IMR-90 (cell line): Measurements from ENCODE around the gene SIM2. TPM values are rescaled to one million over a fixed set of nuclear protein-coding genes. Genes with fewer than 3 reads are reported as not detected.

Experiments used
- ATAC-seq: fragments of 200-7000 bp; cut with Tn5 transposase; 2 replicates; pipeline ENCODE4 v1.9.1; 2020; ENCODE audit warnings: low read depth, mild to moderate bottlenecking, moderate library complexity
- BruUV-seq: library from RNA; stranded (reverse); fragments of 400-500 nt; replicated peaks from 2 replicates; lab custom pipeline; 2021; lab: Mats Ljungman, UMichigan
- CTCF ChIA-PET: fragments of 300-600 bp; formaldehyde crosslinking; extraction: SDS; loops from one replicate; lab custom pipeline; 2021; ENCODE audit warnings: antibody characterized with exemption; lab: Yijun Ruan, JAX
- POLR2A ChIA-PET: fragments of 300-600 bp; sonication (Branson Sonifier 250); formaldehyde crosslinking; loops from one replicate; lab custom pipeline; 2022; ENCODE audit warnings: antibody characterized with exemption; ENCODE audit not compliant: unreplicated experiment; lab: Charles Lee
- DNase-seq: peaks from one replicate; pipeline ENCODE4 v3.0.0; 2013
- H2AFZ ChIP-seq: replicated peaks from 2 replicates; pipeline ENCODE3; 2013; ENCODE audit warnings: low read length, mild to moderate bottlenecking; ENCODE audit not compliant: poor library complexity
- H2AK5ac ChIP-seq: 2 replicates; pipeline ENCODE4 v1.6.1; 2013; ENCODE audit warnings: low read depth, low read length, inconsistent platforms
- H2AK9ac ChIP-seq: replicated peaks from 2 replicates; pipeline ENCODE3; 2013; ENCODE audit warnings: mild to moderate bottlenecking, low read depth, low read length, moderate library complexity; ENCODE audit not compliant: poor library complexity
- H2BK120ac ChIP-seq: 2 replicates; pipeline ENCODE4 v1.6.1; 2013; ENCODE audit warnings: low read depth, low read length, inconsistent platforms
- H2BK15ac ChIP-seq: 3 replicates; pipeline ENCODE4 v1.6.1; 2013; ENCODE audit warnings: low read depth, low read length, inconsistent platforms
- H2BK20ac ChIP-seq: 2 replicates; pipeline ENCODE4 v1.6.1; 2013; ENCODE audit warnings: low read depth, mild to moderate bottlenecking, inconsistent platforms, low read length, moderate library complexity
- H2BK5ac ChIP-seq: 2 replicates; pipeline ENCODE4 v1.6.1; 2013; ENCODE audit warnings: mild to moderate bottlenecking, low read depth, low read length, inconsistent platforms; ENCODE audit not compliant: poor library complexity, severe bottlenecking
- H3K14ac ChIP-seq: replicated peaks from 2 replicates; pipeline ENCODE4 v1.6.1; 2013; ENCODE audit warnings: low read depth, low read length, inconsistent platforms
- H3K18ac ChIP-seq: 2 replicates; pipeline ENCODE4 v1.6.1; 2013; ENCODE audit warnings: low read depth, low read length, control low read depth
- H3K23ac ChIP-seq: 2 replicates; pipeline ENCODE4 v1.6.1; 2013; ENCODE audit warnings: low read depth, low read length, inconsistent platforms
- H3K27ac ChIP-seq: 2 replicates; pipeline ENCODE4 v1.5.1; 2013; ENCODE audit warnings: mild to moderate bottlenecking, control low read depth, low read length; ENCODE audit not compliant: insufficient read depth
- H3K27me3 ChIP-seq: 2 replicates; pipeline ENCODE4 v1.6.1; 2013; ENCODE audit warnings: low read length; ENCODE audit not compliant: control insufficient read depth, insufficient read depth
- H3K36me3 ChIP-seq: 2 replicates; pipeline ENCODE4 v1.6.1; 2013; ENCODE audit warnings: low read length, mixed read lengths; ENCODE audit not compliant: control insufficient read depth, insufficient read depth
- H3K4ac ChIP-seq: 2 replicates; pipeline ENCODE4 v1.6.1; 2013; ENCODE audit warnings: low read depth, low read length, inconsistent platforms
- H3K4me1 ChIP-seq: 2 replicates; pipeline ENCODE4 v1.6.1; 2013; ENCODE audit warnings: low read length, mixed read lengths; ENCODE audit not compliant: control insufficient read depth, insufficient read depth
- H3K4me2 ChIP-seq: 2 replicates; pipeline ENCODE4 v1.6.1; 2013; ENCODE audit warnings: low read depth, mild to moderate bottlenecking, control low read depth, low read length, moderate library complexity
- H3K4me3 ChIP-seq: 2 replicates; pipeline ENCODE4 v1.5.1; 2013; ENCODE audit warnings: low read depth, mild to moderate bottlenecking, control low read depth, low read length, moderate library complexity; ENCODE audit not compliant: insufficient read depth
- H3K56ac ChIP-seq: 2 replicates; pipeline ENCODE4 v1.6.1; 2013; ENCODE audit warnings: low read length, inconsistent platforms; ENCODE audit not compliant: insufficient read depth; ENCODE audit errors: extremely low read depth
- H3K79me1 ChIP-seq, 2 experiments: 2 replicates each; pipeline ENCODE4 v1.6.1; 2013; ENCODE audit warnings: low read length in 2 of 2, inconsistent platforms in 1 of 2, low read depth in 1 of 2
- H3K9ac ChIP-seq: 2 replicates; pipeline ENCODE4 v1.6.1; 2013; ENCODE audit warnings: low read depth, low read length, control low read depth
- H3K9me1 ChIP-seq: 2 replicates; pipeline ENCODE4 v1.6.1; 2013; ENCODE audit warnings: low read length, inconsistent platforms; ENCODE audit not compliant: insufficient read depth
- H3K9me3 ChIP-seq: 2 replicates; pipeline ENCODE4 v1.6.1; 2013; ENCODE audit warnings: low read length; ENCODE audit not compliant: control insufficient read depth, insufficient read depth
- H4K20me1 ChIP-seq: 2 replicates; pipeline ENCODE4 v1.6.1; 2013; ENCODE audit warnings: low read length, inconsistent platforms; ENCODE audit not compliant: insufficient read depth
- H4K5ac ChIP-seq: 2 replicates; pipeline ENCODE4 v1.6.1; 2013; ENCODE audit warnings: mild to moderate bottlenecking, low read depth, low read length, control low read depth
- H4K8ac ChIP-seq, 2 experiments: 2 replicates each; pipeline ENCODE4 v1.6.1; 2013; ENCODE audit warnings: low read depth in 2 of 2, low read length in 2 of 2, control low read depth in 1 of 2, inconsistent platforms in 1 of 2
- H4K91ac ChIP-seq: 2 replicates; pipeline ENCODE4 v1.6.1; 2013; ENCODE audit warnings: low read depth, low read length, inconsistent platforms; ENCODE audit not compliant: insufficient read depth
- BHLHE40 ChIP-seq: fragments of 150-350 bp; IDR thresholded peaks from 2 replicates; pipeline ENCODE4 v1.6.1; 2016; ENCODE audit warnings: mild to moderate bottlenecking, low read depth, low read length
- CEBPB ChIP-seq: IDR thresholded peaks from 2 replicates; pipeline ENCODE4 v1.6.1; 2012; ENCODE audit warnings: low read depth, low read length, improper control_type of control experiment
- CHD1 ChIP-seq: IDR thresholded peaks from 2 replicates; pipeline ENCODE4 v1.6.1; 2012; ENCODE audit warnings: low read depth, low read length, improper control_type of control experiment
- CTCF ChIP-seq: conservative IDR thresholded peaks from 2 replicates; pipeline ENCODE4 v1.5.1; 2012; ENCODE audit warnings: mild to moderate bottlenecking, low read depth, low read length, improper control_type of control experiment
- FOS ChIP-seq: fragments of 150-350 bp; IDR thresholded peaks from 2 replicates; pipeline ENCODE4 v1.6.1; 2016; ENCODE audit warnings: low read depth, low read length
- MAFK ChIP-seq: IDR thresholded peaks from 2 replicates; pipeline ENCODE4 v1.6.1; 2012; ENCODE audit warnings: low read depth, low read length, improper control_type of control experiment
- MAZ ChIP-seq: IDR thresholded peaks from 2 replicates; pipeline ENCODE4 v1.6.1; 2012; ENCODE audit warnings: low read depth, mild to moderate bottlenecking, low read length, improper control_type of control experiment, moderate library complexity, borderline replicate concordance
- MXI1 ChIP-seq: IDR thresholded peaks from 2 replicates; pipeline ENCODE4 v1.6.1; 2012; ENCODE audit warnings: low read depth, mild to moderate bottlenecking, low read length, moderate library complexity, borderline replicate concordance
- POLR2A ChIP-seq: IDR thresholded peaks from 2 replicates; pipeline ENCODE4 v1.6.1; 2012; ENCODE audit warnings: mild to moderate bottlenecking, low read depth, low read length
- RAD21 ChIP-seq: IDR thresholded peaks from 2 replicates; pipeline ENCODE4 v1.6.1; 2012; ENCODE audit warnings: low read length, improper control_type of control experiment
- RCOR1 ChIP-seq: IDR thresholded peaks from 2 replicates; pipeline ENCODE4 v1.6.1; 2012; ENCODE audit warnings: mild to moderate bottlenecking, low read length, improper control_type of control experiment; ENCODE audit not compliant: insufficient replicate concordance
- RFX5 ChIP-seq: IDR thresholded peaks from 2 replicates; pipeline ENCODE4 v1.8.0; 2012; ENCODE audit warnings: low read depth, mild to moderate bottlenecking, low read length, moderate library complexity
- SMC3 ChIP-seq: fragments of 150-350 bp; IDR thresholded peaks from 2 replicates; pipeline ENCODE4 v1.6.1; 2016; ENCODE audit warnings: low read depth, mild to moderate bottlenecking, antibody characterized with exemption, low read length, moderate library complexity
- USF2 ChIP-seq: fragments of 150-350 bp; IDR thresholded peaks from 2 replicates; pipeline ENCODE4 v1.6.1; 2017; ENCODE audit warnings: mild to moderate bottlenecking, antibody characterized with exemption, low read length, low read depth
- whole genome bisulfite sequencing, 2 experiments: methylation state at CpG; one replicate each; pipeline versions ENCODE4 v1.1.5 to v1.1.7; 2013; ENCODE audit warnings: missing lambda C conversion rate in 2 of 2; ENCODE audit not compliant: insufficient read length in 1 of 2; ENCODE audit errors: extremely low coverage in 2 of 2; 5-methylcytosine and 5-hydroxymethylcytosine counted together
- dilution Hi-C: fragments of 300-500 bp; cut with HindIII; formaldehyde crosslinking; loops from one replicate; pipeline ENCODE4 v1.14.3; 2018; ENCODE audit warnings: low sequenced_read_pairs; ENCODE audit not compliant: unreplicated experiment
- in situ Hi-C: fragments of 300-500 bp; cut with MboI; formaldehyde crosslinking; loops from 3 replicates; pipeline ENCODE4 v1.14.3; 2019; ENCODE audit warnings: low sequenced_read_pairs, inconsistent platforms, mixed read lengths
- intact Hi-C: fragments of 100-400 bp; cut with micrococcal nuclease; formaldehyde crosslinking; loops from 2 replicates; pipeline ENCODE4 v1.10.0; 2022
- polyA plus RNA-seq, 3 experiments: library from polyadenylated mRNA; depleted of rRNA; stranded (reverse); fragments of >200 nt; gene quantifications; 2 replicates each; pipeline ENCODE4 v1.2.3, GENCODE V29; 2012; ENCODE audit warnings: low replicate concordance in 1 of 3
- total RNA-seq: library from RNA; depleted of rRNA; stranded (reverse); fragments of >200 nt; gene quantifications from 2 replicates; pipeline ENCODE4 v1.2.3, GENCODE V29; 2012
- TF ChIP-seq, protein P1 (sequence below): fragments of 150-350 bp; IDR thresholded peaks from 2 replicates; pipeline ENCODE4 v1.6.1; 2016; ENCODE audit warnings: low read depth, mild to moderate bottlenecking, low read length, moderate library complexity, borderline replicate concordance

The SIM2 gene
- total and polyA plus RNA-seq, 2 of the 4 experiments (the other 2 are of a cell fraction): 2.2 to 7.5 TPM

GRCh38 chr21:36676039-36676950 is 22.6 kb upstream of the SIM2 start:
- Histone ChIP-seq H3K14ac (no peak overlapping the region), H3K27ac (no peak overlapping the region), H3K23ac (no peak overlapping the region), H3K18ac (no peak overlapping the region), H2BK5ac (no peak overlapping the region), H3K4me2 (no peak overlapping the region), H2AK9ac (no peak overlapping the region), H4K91ac (no peak overlapping the region), H2BK20ac (no peak overlapping the region), H3K4me3 (no peak overlapping the region), H3K56ac (no peak overlapping the region), H3K9ac (no peak overlapping the region), H3K9me1 (no peaks in the 10 kb centered on the region), H3K9me3 (peaks cover 11% of the 10 kb centered on the region), H2BK15ac (no peak overlapping the region), H3K79me1 (no peaks in the 10 kb centered on the region), H3K4me1 (no peaks in the 10 kb centered on the region), H2AFZ (no peak overlapping the region), H3K27me3 (peaks cover 21% of the 10 kb centered on the region), H2BK120ac (no peak overlapping the region), H3K4ac (no peak overlapping the region), H2AK5ac (no peak overlapping the region), H4K8ac (no peak overlapping the region), H4K20me1 (no peaks in the 10 kb centered on the region), H3K36me3 (no peaks in the 10 kb centered on the region), H4K5ac (no peak overlapping the region)
- WGBS, 2 experiments: no CpG with 5 or more reads among the region's 6 CpGs
- DNase-seq: no peak
- ATAC-seq: no peak
- CTCF ChIA-PET: no interaction called here
- BruUV-seq: no TSS peak
- dilution Hi-C loops: no loop called here
- in situ Hi-C loops: no loop called here
- intact Hi-C loops: no loop called here
- POLR2A ChIA-PET: no interaction called here
- TF ChIP-seq POLR2A (no peak), CHD1 (no peak), MAZ (no peak), CEBPB (no peak), USF2 (no peak), RAD21 (no peak), MXI1 (no peak), SMC3 (no peak), CTCF (no peak), FOS (no peak), RFX5 (no peak), MAFK (no peak), RCOR1 (no peak), BHLHE40 (no peak)
- TF ChIP-seq, protein P1, sequence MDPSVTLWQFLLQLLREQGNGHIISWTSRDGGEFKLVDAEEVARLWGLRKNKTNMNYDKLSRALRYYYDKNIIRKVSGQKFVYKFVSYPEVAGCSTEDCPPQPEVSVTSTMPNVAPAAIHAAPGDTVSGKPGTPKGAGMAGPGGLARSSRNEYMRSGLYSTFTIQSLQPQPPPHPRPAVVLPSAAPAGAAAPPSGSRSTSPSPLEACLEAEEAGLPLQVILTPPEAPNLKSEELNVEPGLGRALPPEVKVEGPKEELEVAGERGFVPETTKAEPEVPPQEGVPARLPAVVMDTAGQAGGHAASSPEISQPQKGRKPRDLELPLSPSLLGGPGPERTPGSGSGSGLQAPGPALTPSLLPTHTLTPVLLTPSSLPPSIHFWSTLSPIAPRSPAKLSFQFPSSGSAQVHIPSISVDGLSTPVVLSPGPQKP: no peak
